Tibial artery (tissue), 4 donors: ENCODE data around the gene FAM3B.

Experiments
- DNase-seq, 2 donors: peaks; one replicate each; pipeline ENCODE4 v3.0.0-alpha.2; 2019
- H3K27ac ChIP-seq, 2 donors: fragments of 200-600 bp; sonication (generic) in 1 of 2; 1 replicate in 1 of 2; 2 replicates in 1 of 2; pipeline ENCODE4 v1.5.1; 2018 to 2019; ENCODE audit warnings: mild to moderate bottlenecking in 1 of 2
- H3K27me3 ChIP-seq, 2 donors: fragments of 200-600 bp; sonication (generic) in 1 of 2; one replicate each; pipeline versions ENCODE4 v1.5.1 to v1.6.0; 2016 to 2019
- H3K36me3 ChIP-seq, 3 donors: fragments of 200-600 bp; sonication (generic) in 2 of 3; one replicate each; pipeline ENCODE4 v1.5.1; 2016 to 2019; ENCODE audit warnings: mild to moderate bottlenecking in 2 of 3
- H3K4me1 ChIP-seq, 4 donors: fragments of 200-600 bp; sonication (generic) in 2 of 4; 1 replicate in 3 of 4; 2 replicates in 1 of 4; pipeline ENCODE4 v1.5.1; 2016 to 2019
- H3K4me3 ChIP-seq, 2 donors: fragments of 200-600 bp; sonication (generic) in 1 of 2; 1 replicate in 1 of 2; 2 replicates in 1 of 2; pipeline ENCODE4 v1.5.1; 2018 to 2019; ENCODE audit warnings: mild to moderate bottlenecking in 2 of 2
- H3K9me3 ChIP-seq, 3 donors: fragments of 200-600 bp; sonication (generic) in 1 of 3; one replicate each; pipeline ENCODE4 v1.5.1; 2016 to 2019
- intact Hi-C: fragments of 100-400 bp; cut with DNase I; formaldehyde crosslinking; loops from one replicate; pipeline ENCODE4 v1.15.0; 2023; ENCODE audit warnings: low total_unique reads
- TF ChIP-seq, protein P1 (sequence below), 2 experiments: fragments of 200-600 bp in 1 of 2; fragments of 450-650 bp in 1 of 2; IDR thresholded peaks; one replicate each; pipeline ENCODE4 v1.5.1; 2017 to 2019; ENCODE audit warnings: antibody characterized with exemption in 2 of 2, mild to moderate bottlenecking in 1 of 2, moderate library complexity in 1 of 2

The FAM3B gene

DNA sequence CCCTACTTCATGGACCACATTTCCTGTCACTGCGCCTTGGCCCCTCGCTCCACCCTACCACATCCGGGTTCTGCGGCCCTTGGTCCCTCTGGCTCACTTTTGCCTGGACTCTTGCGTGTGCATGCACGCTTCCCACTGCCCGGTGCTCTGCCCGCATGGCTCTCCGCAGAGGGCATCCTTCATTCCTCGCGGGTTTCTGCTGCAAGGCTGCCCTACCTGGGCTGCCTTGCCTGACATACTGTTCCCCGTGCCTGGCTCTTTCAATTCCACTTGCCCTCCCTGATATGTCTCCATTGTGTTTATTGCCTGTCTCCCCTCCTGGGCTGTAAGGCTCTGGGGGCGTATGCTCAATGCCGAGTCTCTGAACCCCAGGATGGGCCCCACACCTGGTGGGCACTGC, 71.7 kb downstream of the FAM3B start:
- Histone ChIP-seq H3K27ac (no peak overlapping the region), H3K27me3 (no peaks in the 10 kb centered on the region), H3K4me3 (no peak overlapping the region), H3K4me1 (no peaks in the 10 kb centered on the region), H3K9me3 (no peaks in the 10 kb centered on the region), H3K36me3 (no peaks in the 10 kb centered on the region)
- DNase-seq = peak in 1 of 2 donors; percentile 40
- intact Hi-C loops = no loop called here
- TF ChIP-seq, protein P1, sequence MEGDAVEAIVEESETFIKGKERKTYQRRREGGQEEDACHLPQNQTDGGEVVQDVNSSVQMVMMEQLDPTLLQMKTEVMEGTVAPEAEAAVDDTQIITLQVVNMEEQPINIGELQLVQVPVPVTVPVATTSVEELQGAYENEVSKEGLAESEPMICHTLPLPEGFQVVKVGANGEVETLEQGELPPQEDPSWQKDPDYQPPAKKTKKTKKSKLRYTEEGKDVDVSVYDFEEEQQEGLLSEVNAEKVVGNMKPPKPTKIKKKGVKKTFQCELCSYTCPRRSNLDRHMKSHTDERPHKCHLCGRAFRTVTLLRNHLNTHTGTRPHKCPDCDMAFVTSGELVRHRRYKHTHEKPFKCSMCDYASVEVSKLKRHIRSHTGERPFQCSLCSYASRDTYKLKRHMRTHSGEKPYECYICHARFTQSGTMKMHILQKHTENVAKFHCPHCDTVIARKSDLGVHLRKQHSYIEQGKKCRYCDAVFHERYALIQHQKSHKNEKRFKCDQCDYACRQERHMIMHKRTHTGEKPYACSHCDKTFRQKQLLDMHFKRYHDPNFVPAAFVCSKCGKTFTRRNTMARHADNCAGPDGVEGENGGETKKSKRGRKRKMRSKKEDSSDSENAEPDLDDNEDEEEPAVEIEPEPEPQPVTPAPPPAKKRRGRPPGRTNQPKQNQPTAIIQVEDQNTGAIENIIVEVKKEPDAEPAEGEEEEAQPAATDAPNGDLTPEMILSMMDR (IDR thresholded peaks at IDR 0.05) = no peak

DNA sequence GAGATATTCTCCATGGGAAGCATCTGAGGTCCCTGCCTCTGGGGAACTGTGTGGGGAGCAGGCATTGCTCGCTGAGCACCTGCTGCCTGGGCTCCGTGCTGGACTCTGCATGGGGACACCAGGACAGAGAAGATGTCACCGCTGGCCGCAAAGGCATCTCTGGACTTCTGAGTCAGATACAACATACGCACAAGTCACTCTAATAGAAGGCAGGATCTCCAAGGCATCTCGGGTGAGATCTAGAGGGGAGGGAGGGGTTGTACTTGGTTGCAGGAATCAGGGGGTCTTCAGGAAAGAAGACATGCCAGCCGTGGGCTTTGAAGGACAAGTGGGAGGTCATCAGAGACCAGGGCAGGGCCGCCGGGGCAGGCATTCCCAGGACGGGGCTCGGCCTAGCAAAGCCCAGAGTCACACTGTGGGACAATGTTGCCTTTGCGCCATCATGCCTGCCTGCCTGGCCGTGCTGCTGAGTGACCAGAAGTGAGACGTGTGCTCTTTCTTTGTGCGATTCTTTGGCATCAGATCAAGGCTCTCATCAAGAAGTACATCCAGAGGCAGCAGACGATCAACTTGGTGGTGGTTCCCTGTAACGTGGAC, 73.5 kb downstream of the FAM3B start:
- intact Hi-C loops = no loop called here
- peak in 1 of 2 donors; percentile 62 for DNase-seq
- Histone ChIP-seq H3K9me3 (no peaks in the 10 kb centered on the region), H3K4me1 (no peaks in the 10 kb centered on the region), H3K36me3 (no peaks in the 10 kb centered on the region), H3K27ac (no peak overlapping the region), H3K27me3 (no peaks in the 10 kb centered on the region), H3K4me3 (no peak overlapping the region)
- TF ChIP-seq, protein P1 (IDR thresholded peaks at IDR 0.05) = no peak

DNA sequence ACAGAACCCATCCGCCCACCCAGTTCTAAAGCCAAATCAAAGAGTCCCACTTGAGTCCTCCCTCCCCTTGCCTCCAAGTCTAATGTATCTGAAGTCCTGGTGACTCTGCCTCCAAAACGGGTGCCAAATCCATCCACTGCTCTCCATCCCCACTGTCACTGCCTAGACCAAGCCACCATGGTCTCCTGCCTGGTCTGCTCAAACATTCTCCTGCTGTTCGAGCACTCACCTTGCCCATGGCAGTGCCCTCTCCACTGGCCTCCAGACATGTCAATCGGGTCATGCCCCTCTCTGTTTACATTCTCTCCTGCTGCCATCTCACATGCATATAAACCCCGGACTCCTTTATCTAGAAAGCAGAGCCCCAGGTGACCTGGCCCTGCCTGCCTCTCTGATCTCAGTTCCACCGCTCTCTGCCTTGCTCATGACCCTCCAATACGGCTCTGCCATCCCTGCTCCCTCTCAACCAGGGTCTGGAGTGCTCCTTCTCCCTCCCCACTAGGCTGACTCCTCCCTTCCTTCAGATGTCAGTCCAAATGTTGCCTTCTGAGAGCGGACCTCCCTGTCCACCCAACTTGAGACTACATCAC, 77.4 kb downstream of the FAM3B start:
- Histone ChIP-seq H3K27me3 (no peaks in the 10 kb centered on the region), H3K9me3 (no peaks in the 10 kb centered on the region), H3K4me3 (no peak overlapping the region), H3K27ac (no peak overlapping the region), H3K36me3 (peaks cover 0 to 4% (median 0%) of the 10 kb centered on the region in 3 donors), H3K4me1 (no peaks in the 10 kb centered on the region)
- intact Hi-C loops = no loop called here
- TF ChIP-seq, protein P1 (IDR thresholded peaks at IDR 0.05) = no peak
- DNase-seq = no peak

DNA sequence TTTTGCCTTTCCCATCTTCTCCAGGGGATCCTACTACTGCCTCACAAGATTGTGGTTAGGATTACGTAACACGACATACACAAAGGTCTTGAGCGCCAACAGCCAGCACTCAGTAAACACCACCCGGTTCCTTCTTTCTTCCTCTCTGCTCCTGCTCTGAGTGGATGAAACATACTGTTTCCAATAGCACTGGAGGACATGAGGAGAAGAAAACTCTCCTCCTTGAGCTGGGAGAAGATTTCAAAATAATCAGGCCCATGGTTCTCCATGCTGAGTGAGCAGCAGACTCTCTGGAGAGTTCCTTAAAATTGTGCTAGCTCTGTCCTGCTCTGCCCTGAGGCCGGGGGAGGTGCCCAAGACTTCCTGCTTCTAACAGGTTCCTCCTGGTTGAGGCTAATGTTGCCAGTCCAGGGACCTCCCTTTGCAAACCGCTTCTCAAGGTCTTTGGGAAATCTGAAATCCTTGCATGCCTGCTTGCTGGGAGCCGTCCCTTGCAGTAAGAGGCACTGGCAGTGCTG, 80.0 kb downstream of the FAM3B start:
- peak in 1 of 2 donors; percentile 59 for DNase-seq
- TF ChIP-seq, protein P1 (IDR thresholded peaks at IDR 0.05) = no peak

DNA sequence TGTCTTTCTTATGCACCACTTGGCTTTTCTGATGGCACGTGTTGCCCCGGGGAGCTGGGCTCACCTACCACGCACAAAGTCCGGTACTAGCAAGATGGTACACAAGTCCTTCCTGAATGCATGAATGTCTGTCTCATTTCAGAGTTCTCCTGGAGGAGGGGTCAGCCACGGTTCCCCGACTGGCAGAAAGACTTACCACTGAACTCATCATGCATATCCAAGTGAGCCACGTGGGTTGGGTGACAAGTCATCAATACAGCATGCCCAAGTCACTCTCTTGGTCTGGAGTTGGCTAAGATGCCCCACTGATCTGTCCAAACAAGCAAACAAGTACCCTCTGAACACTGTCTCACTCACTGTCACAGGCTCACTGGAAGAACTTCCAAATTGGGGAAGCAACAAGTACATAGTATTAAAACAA, 80.9 kb downstream of the FAM3B start:
- DNase-seq = no peak
- H3K4me3 ChIP-seq = no peak overlapping the region
- no peaks in the 10 kb centered on the region for H3K27me3 ChIP-seq
- no peak overlapping the region for H3K27ac ChIP-seq
- peaks cover 0 to 9% (median 0%) of the 10 kb centered on the region in 3 donors for H3K36me3 ChIP-seq
- TF ChIP-seq, protein P1 (IDR thresholded peaks at IDR 0.05) = no peak
- intact Hi-C loops = no loop called here
- no peaks in the 10 kb centered on the region for H3K4me1 ChIP-seq
- no peaks in the 10 kb centered on the region for H3K9me3 ChIP-seq

More for the DNA sequence above, 80.0 kb downstream of the FAM3B start:
- Histone ChIP-seq H3K36me3 (peaks cover 0 to 4% (median 0%) of the 10 kb centered on the region in 3 donors), H3K9me3 (no peaks in the 10 kb centered on the region), H3K4me1 (no peaks in the 10 kb centered on the region), H3K4me3 (no peak overlapping the region), H3K27me3 (no peaks in the 10 kb centered on the region), H3K27ac (no peak overlapping the region)
- intact Hi-C loops = no loop called here
